Measurements from ENCODE around the gene HAGH. TPM values are rescaled to one million over a fixed set of nuclear protein-coding genes. Genes with fewer than 3 reads are reported as not detected.

The HAGH gene
- total and polyA plus RNA-seq, 12 donors, result 115 to 179 (median 161) TPM

DNA sequence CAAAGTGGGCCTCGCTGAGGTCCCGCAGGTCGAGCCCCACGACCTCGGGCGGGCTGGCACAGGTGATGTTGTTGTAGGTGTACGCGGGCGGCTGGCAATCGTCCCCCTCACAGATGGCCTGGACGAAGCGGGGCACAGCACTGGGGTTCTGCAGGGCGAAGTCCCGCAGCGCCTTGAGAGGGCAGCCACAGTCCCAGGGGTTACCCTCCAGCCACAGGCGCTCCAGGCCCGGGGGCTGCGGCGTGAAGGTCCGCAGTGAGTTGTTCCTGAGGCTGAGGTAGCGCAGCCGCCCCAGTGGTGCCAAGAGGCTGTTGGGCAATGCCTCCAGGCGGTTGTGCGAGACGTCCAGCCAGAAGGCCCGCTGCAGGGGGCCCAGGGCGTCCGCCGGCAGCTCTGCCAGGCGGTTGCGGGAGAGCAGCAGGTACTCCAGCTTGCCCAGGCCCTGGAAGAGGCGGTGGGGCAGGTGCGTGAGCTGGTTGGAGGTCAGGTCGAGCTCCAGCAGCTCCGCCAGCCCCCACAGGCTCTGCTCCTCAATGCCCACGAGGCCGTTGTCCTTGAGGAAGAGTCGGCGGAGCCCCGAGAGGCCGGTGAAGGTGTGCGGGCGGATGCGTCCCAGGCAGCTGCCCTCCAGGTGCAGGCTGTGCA is 35.9 kb downstream of the HAGH start:
- no peak for ATAC-seq

GRCh38 chr16:1790261-1790610 is 36.4 kb downstream of the HAGH start:
- Histone ChIP-seq H3K27ac (no peak overlapping the region), H3K9me3 (no peaks in the 10 kb centered on the region), H3K4me3 (no peak overlapping the region), H3K27me3 (no peaks in the 10 kb centered on the region), H3K4me1 (peaks cover 0 to 12% (median 2%) of the 10 kb centered on the region in 9 donors), H3K36me3 (peaks cover 0 to 63% (median 12%) of the 10 kb centered on the region in 9 donors)
- TF ChIP-seq, protein P1, sequence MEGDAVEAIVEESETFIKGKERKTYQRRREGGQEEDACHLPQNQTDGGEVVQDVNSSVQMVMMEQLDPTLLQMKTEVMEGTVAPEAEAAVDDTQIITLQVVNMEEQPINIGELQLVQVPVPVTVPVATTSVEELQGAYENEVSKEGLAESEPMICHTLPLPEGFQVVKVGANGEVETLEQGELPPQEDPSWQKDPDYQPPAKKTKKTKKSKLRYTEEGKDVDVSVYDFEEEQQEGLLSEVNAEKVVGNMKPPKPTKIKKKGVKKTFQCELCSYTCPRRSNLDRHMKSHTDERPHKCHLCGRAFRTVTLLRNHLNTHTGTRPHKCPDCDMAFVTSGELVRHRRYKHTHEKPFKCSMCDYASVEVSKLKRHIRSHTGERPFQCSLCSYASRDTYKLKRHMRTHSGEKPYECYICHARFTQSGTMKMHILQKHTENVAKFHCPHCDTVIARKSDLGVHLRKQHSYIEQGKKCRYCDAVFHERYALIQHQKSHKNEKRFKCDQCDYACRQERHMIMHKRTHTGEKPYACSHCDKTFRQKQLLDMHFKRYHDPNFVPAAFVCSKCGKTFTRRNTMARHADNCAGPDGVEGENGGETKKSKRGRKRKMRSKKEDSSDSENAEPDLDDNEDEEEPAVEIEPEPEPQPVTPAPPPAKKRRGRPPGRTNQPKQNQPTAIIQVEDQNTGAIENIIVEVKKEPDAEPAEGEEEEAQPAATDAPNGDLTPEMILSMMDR (IDR thresholded peaks at IDR 0.05), result no peak
- ATAC-seq (no peak), DNase-seq (no peak)
- whole genome bisulfite sequencing, 2 donors, result 94% methylated on average over 15 of the region's 15 CpGs
- intact Hi-C loops (cut with DNase I), result loop anchor here in 1 of 10 donors (10.0 kb wide), 1 partner anchor 55 kb away; no protein-coding TSS in a partner anchor

More for the DNA sequence above, 35.9 kb downstream of the HAGH start:
- Histone ChIP-seq H3K27me3 (no peaks in the 10 kb centered on the region), H3K4me1 (peaks cover 0 to 7% (median 0%) of the 10 kb centered on the region in 9 donors), H3K9me3 (no peaks in the 10 kb centered on the region), H3K27ac (no peak overlapping the region), H3K4me3 (no peak overlapping the region), H3K36me3 (peaks cover 0 to 63% (median 12%) of the 10 kb centered on the region in 9 donors)
- 92 to 94% methylated on average over 44 of the region's 44 CpGs for WGBS, 2 donors
- intact Hi-C loops (cut with DNase I), result loop anchor here in 1 of 10 donors (10.0 kb wide), 1 partner anchor 56 kb away; no protein-coding TSS in a partner anchor
- TF ChIP-seq, protein P1 (IDR thresholded peaks at IDR 0.05), result no peak
- peak in 1 of 2 donors; percentile 8 for DNase-seq

GRCh38 chr16:1789643-1790045 is 37.0 kb downstream of the HAGH start:
- no peaks in the 10 kb centered on the region for H3K9me3 ChIP-seq
- 90 to 92% methylated on average over 25 of the region's 25 CpGs for WGBS, 2 donors
- H3K27me3 ChIP-seq, result no peaks in the 10 kb centered on the region
- no peak overlapping the region for H3K27ac ChIP-seq
- peaks cover 0 to 18% (median 8%) of the 10 kb centered on the region in 9 donors for H3K4me1 ChIP-seq
- no peak overlapping the region for H3K4me3 ChIP-seq
- ATAC-seq (no peak), DNase-seq (peak in 1 of 2 donors; percentile 13)
- intact Hi-C loops (cut with DNase I), result loop anchor here in 1 of 10 donors (10.0 kb wide), 1 partner anchor 55 kb away; no protein-coding TSS in a partner anchor
- TF ChIP-seq, protein P1 (IDR thresholded peaks at IDR 0.05), result no peak
- peaks cover 0 to 63% (median 12%) of the 10 kb centered on the region in 9 donors for H3K36me3 ChIP-seq

- 62 to 69% methylated on average over 18 to 19 of the region's 19 CpGs for WGBS, 2 donors
- Histone ChIP-seq H3K9me3 (no peaks in the 10 kb centered on the region), H3K4me1 (peaks cover 4 to 27% (median 15%) of the 10 kb centered on the region in 9 donors), H3K36me3 (peaks cover 0 to 63% (median 12%) of the 10 kb centered on the region in 9 donors), H3K4me3 (no peak overlapping the region), H3K27ac (no peak overlapping the region), H3K27me3 (no peaks in the 10 kb centered on the region)
- intact Hi-C loops (cut with DNase I), result no loop called here
- TF ChIP-seq, protein P1 (IDR thresholded peaks at IDR 0.05), result no peak
- ATAC-seq (no peak), DNase-seq (peak; percentile 7 to 10)
Observed at GRCh38 chr16:1788708-1789100, 37.9 kb downstream of the HAGH start.
